ENCODE results near the gene RASL11B.

DNA sequence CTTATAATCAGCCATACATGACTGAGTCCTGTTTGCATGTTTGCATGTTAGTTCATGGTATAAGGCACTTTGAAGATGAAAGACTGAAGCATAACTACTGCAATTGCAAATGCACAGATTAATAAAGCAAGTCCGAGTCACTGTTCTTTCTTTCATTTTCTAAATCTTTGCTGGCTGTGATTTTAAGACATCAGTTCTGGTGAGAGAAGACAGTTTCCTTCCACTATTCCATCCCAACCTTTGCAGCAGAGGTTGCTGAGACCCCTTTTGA lies 28.3 kb downstream of the RASL11B start:
- TF ChIP-seq, protein P1, sequence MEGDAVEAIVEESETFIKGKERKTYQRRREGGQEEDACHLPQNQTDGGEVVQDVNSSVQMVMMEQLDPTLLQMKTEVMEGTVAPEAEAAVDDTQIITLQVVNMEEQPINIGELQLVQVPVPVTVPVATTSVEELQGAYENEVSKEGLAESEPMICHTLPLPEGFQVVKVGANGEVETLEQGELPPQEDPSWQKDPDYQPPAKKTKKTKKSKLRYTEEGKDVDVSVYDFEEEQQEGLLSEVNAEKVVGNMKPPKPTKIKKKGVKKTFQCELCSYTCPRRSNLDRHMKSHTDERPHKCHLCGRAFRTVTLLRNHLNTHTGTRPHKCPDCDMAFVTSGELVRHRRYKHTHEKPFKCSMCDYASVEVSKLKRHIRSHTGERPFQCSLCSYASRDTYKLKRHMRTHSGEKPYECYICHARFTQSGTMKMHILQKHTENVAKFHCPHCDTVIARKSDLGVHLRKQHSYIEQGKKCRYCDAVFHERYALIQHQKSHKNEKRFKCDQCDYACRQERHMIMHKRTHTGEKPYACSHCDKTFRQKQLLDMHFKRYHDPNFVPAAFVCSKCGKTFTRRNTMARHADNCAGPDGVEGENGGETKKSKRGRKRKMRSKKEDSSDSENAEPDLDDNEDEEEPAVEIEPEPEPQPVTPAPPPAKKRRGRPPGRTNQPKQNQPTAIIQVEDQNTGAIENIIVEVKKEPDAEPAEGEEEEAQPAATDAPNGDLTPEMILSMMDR (IDR thresholded peaks at IDR 0.05), result no peak
- TF ChIP-seq POLR2A (IDR thresholded peaks at IDR 0.05), result no peak

Measured in tibial nerve (tissue), 3 donors.